ENCODE data around the gene LAMTOR2. TPM values are rescaled to one million over a fixed set of nuclear protein-coding genes. Genes with fewer than 3 reads are reported as not detected.

Gene LAMTOR2
- total and polyA plus RNA-seq, 2 experiments from 2014 or later, result 48.5 to 142 TPM

DNA sequence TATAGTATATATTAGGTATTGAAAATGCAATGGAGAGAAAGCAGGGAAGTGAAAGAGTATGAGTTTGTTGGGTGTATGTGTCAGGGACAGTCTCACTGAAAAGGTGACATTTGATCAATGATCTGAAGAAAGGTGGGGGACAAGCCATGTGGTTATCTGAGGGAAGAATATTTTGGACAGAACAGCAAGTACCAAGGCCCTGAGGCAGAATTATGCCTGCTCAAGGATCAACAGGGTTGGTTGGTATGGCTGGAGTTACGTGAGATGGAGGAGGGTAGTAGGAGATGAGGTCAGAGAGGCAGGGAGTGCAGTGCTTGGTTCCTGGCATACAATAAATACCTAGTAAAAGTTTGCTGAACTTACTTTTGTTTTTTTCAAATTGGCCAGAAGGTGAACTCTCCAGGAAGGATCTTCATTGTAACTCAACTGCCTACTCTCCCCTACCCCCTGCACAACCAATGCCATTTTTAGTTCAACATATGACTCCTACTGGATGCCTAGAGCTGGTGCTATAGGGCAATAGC lies 1.8 kb downstream of the LAMTOR2 start:
- TF ChIP-seq, protein P1, sequence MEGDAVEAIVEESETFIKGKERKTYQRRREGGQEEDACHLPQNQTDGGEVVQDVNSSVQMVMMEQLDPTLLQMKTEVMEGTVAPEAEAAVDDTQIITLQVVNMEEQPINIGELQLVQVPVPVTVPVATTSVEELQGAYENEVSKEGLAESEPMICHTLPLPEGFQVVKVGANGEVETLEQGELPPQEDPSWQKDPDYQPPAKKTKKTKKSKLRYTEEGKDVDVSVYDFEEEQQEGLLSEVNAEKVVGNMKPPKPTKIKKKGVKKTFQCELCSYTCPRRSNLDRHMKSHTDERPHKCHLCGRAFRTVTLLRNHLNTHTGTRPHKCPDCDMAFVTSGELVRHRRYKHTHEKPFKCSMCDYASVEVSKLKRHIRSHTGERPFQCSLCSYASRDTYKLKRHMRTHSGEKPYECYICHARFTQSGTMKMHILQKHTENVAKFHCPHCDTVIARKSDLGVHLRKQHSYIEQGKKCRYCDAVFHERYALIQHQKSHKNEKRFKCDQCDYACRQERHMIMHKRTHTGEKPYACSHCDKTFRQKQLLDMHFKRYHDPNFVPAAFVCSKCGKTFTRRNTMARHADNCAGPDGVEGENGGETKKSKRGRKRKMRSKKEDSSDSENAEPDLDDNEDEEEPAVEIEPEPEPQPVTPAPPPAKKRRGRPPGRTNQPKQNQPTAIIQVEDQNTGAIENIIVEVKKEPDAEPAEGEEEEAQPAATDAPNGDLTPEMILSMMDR (IDR thresholded peaks at IDR 0.05; ENCODE audit: poor library complexity), result no peak
- TF ChIP-seq EZH2phosphoT487 (IDR thresholded peaks at IDR 0.05; ENCODE audit: low read depth, severe bottlenecking, unreplicated experiment) (no peak), EZH2 (IDR thresholded peaks at IDR 0.05; ENCODE audit: borderline replicate concordance) (no peak)
- H3K4me3 ChIP-seq, result no peak overlapping the region
- H3K4me2 ChIP-seq, result no peak overlapping the region
- H3K9me2 ChIP-seq (replicated peaks; ENCODE audit: insufficient read depth), result no peaks in the 10 kb centered on the region
- no peaks in the 10 kb centered on the region for H3K36me3 ChIP-seq (replicated peaks; ENCODE audit: insufficient read depth, low read depth)
- no peaks in the 10 kb centered on the region for H3K27me3 ChIP-seq
- no peak for DNase-seq (ENCODE audit: low spot score)
- H3K27ac ChIP-seq, result no peak overlapping the region
- WGBS (ENCODE audit: low lambda C conversion rate, missing lambda C conversion rate), result 95% methylated on average over 1 of the region's 1 CpG
- H4K20me1 ChIP-seq (ENCODE audit: insufficient read depth, poor library complexity, severe bottlenecking), result peaks cover 4% of the 10 kb centered on the region
- H3K4me1 ChIP-seq (ENCODE audit: insufficient read depth), result peaks cover 3% of the 10 kb centered on the region
- H2AFZ ChIP-seq, result no peak overlapping the region
- H3K9me3 ChIP-seq (ENCODE audit: low read depth), result no peaks in the 10 kb centered on the region
- H3K79me2 ChIP-seq, result peaks cover 37% of the 10 kb centered on the region

DNA sequence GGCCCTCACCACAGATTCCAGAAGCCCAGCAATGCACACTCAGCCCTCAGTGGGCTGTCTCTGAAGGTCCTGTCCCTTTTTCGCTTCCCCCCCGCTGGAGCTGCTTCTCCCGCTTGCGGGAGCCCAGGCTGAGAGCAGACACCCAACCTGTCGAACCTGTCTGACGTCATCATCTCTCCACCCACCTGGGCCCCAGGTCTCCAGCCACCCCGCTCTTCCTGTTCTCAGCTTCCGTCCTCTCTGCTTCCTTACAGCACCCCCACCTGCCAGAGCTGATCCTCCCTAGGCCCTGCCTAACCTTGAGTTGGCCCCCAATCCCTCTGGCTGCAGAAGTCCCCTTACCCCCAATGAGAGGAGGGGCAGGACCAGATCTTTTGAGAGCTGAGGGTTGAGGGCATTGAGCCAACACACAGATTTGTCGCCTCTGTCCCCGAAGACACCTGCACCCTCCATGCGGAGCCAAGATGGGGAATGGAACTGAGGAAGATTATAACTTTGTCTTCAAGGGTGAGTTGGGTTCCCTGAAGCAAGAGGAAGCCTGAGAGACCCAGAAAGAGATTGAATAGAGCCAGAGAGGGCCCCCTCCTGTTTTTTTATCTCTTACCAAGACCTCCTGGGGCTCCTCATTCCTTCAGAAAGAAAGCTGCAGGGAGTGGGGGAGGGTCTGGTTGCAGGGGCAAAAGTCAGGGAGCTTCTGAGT lies 6.5 kb downstream of the LAMTOR2 start, which contains the start of gene RAB25:
RAB25 (plus strand) TSS at position 224 of the 700 bp plus-strand sequence; CDS start at position 465, 241 bp downstream.
- Histone ChIP-seq H2AFZ (peak within 1 kb of the TSS; percentile 11), H3K9me3 (ENCODE audit: low read depth) (no peaks in the 10 kb centered on the region), H3K4me1 (ENCODE audit: insufficient read depth) (peaks cover 9% of the 10 kb centered on the region), H4K20me1 (ENCODE audit: insufficient read depth, poor library complexity, severe bottlenecking) (peaks cover 6% of the 10 kb centered on the region), H3K9me2 (replicated peaks; ENCODE audit: insufficient read depth) (no peaks in the 10 kb centered on the region), H3K27me3 (no peaks in the 10 kb centered on the region), H3K79me2 (peaks cover 49% of the 10 kb centered on the region), H3K27ac (peak within 1 kb of the TSS; percentile 90), H3K4me2 (peak within 1 kb of the TSS; percentile 79), H3K36me3 (replicated peaks; ENCODE audit: insufficient read depth, low read depth) (no peaks in the 10 kb centered on the region), H3K4me3 (peak within 1 kb of the TSS; percentile 51)
- TF ChIP-seq EZH2 (IDR thresholded peaks at IDR 0.05; ENCODE audit: borderline replicate concordance) (no peak), EZH2phosphoT487 (IDR thresholded peaks at IDR 0.05; ENCODE audit: low read depth, severe bottlenecking, unreplicated experiment) (no peak)
- TF ChIP-seq, protein P1 (IDR thresholded peaks at IDR 0.05; ENCODE audit: poor library complexity), result no peak
- 24% methylated on average over 11 of the region's 11 CpGs for WGBS (ENCODE audit: low lambda C conversion rate, missing lambda C conversion rate)
- DNase-seq (ENCODE audit: low spot score), result peak; percentile 92

DNA sequence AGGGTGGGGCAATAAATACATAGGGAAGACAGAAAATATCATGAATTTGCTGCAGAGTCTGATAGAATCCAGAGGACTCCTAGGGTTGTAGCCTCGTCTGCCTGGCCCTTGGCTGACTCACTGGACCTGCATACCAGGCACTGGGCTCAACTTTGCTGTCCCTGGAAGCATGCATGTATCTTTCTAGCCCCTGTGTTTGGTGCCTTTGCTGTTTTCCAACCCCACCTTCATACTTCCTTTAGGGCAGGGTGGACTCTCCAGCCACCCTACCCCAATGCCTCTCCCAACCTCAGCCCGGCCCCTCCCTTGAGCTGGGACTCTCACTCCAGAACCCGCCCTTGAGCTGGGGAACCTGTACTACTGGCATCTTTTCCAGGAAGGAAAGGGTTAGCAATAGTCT lies 7.6 kb downstream of the LAMTOR2 start:
- Histone ChIP-seq H3K4me1 (ENCODE audit: insufficient read depth) (peaks cover 9% of the 10 kb centered on the region), H3K9me2 (replicated peaks; ENCODE audit: insufficient read depth) (no peaks in the 10 kb centered on the region), H2AFZ (no peak overlapping the region), H3K27me3 (no peaks in the 10 kb centered on the region), H4K20me1 (ENCODE audit: insufficient read depth, poor library complexity, severe bottlenecking) (peaks cover 6% of the 10 kb centered on the region), H3K4me2 (peak overlapping the region; percentile 79), H3K79me2 (peaks cover 42% of the 10 kb centered on the region), H3K36me3 (replicated peaks; ENCODE audit: insufficient read depth, low read depth) (no peaks in the 10 kb centered on the region), H3K4me3 (peak overlapping the region; percentile 51), H3K9me3 (ENCODE audit: low read depth) (no peaks in the 10 kb centered on the region), H3K27ac (peak overlapping the region; percentile 90)
- WGBS (ENCODE audit: low lambda C conversion rate, missing lambda C conversion rate), result 73% methylated on average over 3 of the region's 3 CpGs
- DNase-seq (ENCODE audit: low spot score), result peak; percentile 40
- TF ChIP-seq, protein P1 (IDR thresholded peaks at IDR 0.05; ENCODE audit: poor library complexity), result no peak
- TF ChIP-seq EZH2 (IDR thresholded peaks at IDR 0.05; ENCODE audit: borderline replicate concordance), result no peak
- no peak for TF ChIP-seq EZH2phosphoT487 (IDR thresholded peaks at IDR 0.05; ENCODE audit: low read depth, severe bottlenecking, unreplicated experiment)
